ENCODE data around the gene CYP4F11.
"Not testable (repeated sequence)": the region's sequence is repeated elsewhere in the genome, so short reads cannot be mapped to it uniquely, and the experiment has no call there.

Gene CYP4F11

GRCh38 chr19:15926484-15926883, 7.8 kb downstream of the CYP4F11 start:
- no peak for DNase-seq (ENCODE audit: low read depth in 1 of 2, low spot score in 1 of 2)

GRCh38 chr19:15923702-15924101, 10.6 kb downstream of the CYP4F11 start:
- no peak for DNase-seq (ENCODE audit: low read depth in 1 of 2, low spot score in 1 of 2)

DNA sequence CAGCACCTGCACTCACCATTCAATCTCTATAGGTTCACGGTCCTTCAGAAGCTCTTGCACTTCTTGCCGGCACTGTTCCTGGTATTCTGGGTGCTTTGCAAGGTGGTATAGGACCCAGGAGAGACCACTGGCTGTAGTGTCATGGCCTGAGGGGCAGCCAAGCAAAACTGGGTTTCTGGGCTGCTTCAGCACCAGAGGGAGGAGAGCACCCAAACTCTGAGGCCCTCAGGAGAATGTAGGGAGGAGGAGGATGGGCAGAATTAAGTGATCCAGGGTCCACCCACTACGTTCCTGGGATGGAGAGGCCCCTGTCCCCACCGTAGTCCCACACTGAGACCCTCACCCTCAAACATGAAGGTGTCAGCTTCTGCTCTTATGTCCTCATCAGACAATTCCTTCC, 12.3 kb downstream of the CYP4F11 start:
- no peak for DNase-seq (ENCODE audit: low read depth in 1 of 2, low spot score in 1 of 2)

DNA sequence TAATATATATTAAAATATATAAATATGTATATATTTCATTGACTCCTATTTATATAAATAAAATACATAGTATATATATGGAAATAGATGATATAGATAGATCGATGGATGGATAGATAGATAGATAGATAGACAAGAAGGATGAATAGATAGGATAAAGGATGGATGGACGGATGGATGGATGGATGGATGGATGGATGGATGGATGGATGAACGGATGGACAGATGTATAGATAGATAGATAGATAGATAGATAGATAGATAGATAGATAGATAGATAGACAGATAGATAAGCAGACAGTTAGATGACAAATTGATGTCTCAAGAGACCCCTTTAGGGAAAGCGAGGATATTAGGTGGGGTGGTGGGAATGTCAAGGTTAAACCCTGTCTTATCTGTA, 15.1 kb downstream of the CYP4F11 start:
- DNase-seq (ENCODE audit: low read depth in 1 of 2, low spot score in 1 of 2): no peak

DNA sequence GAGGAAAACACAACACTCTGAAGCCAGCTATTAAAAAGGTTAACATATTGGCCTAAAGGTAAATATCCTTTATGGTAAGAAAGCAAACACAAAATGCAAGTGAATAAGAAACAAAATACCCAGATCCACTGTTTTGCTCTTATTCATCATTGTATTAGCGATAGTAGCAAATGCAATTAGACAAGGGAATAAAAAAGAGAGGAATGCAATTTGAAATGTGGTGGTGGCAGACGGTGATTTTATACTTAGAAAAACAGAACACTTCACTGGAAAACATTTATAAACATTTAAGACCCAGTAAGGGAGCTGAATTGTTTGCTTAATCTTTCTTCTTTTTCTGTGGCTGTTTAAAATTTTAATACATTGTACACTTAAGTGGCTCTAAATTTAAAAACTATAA, 19.2 kb downstream of the CYP4F11 start:
- no peak for DNase-seq (ENCODE audit: low read depth in 1 of 2, low spot score in 1 of 2)

DNA sequence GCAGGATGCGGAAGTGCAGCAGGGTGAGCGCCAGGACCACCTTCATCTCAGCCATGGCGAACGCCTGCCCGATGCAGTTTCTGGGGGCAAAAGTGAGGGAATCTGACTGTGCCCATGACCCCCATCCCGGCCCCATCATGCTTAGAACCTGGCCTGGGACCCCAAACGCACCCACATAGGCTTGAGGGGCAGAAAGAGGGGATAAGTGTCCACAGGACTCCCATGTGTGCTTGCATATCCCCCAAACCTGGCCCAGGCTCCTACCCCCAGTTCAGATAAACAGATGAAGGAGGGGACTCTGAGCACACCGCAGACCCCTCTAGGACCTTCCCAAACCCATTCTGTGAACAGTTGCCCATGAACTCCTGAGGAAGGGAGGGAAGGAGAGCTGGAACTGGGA, 20.5 kb downstream of the CYP4F11 start:
- no peak for DNase-seq (ENCODE audit: low read depth in 1 of 2, low spot score in 1 of 2)

GRCh38 chr19:15913384-15913783, 20.9 kb downstream of the CYP4F11 start:
- DNase-seq (ENCODE audit: low read depth in 1 of 2, low spot score in 1 of 2): no peak

- no peak for DNase-seq (ENCODE audit: low read depth in 1 of 2, low spot score in 1 of 2)
Measured at GRCh38 chr19:15911599-15912235, 22.6 kb downstream of the CYP4F11 start.

GRCh38 chr19:15905026-15905425, 29.3 kb downstream of the CYP4F11 start:
- DNase-seq (ENCODE audit: low read depth in 1 of 2, low spot score in 1 of 2): no peak

GRCh38 chr19:15902898-15903297, 31.4 kb downstream of the CYP4F11 start:
- not testable (repeated sequence) for DNase-seq (ENCODE audit: low read depth in 1 of 2, low spot score in 1 of 2)

DNA sequence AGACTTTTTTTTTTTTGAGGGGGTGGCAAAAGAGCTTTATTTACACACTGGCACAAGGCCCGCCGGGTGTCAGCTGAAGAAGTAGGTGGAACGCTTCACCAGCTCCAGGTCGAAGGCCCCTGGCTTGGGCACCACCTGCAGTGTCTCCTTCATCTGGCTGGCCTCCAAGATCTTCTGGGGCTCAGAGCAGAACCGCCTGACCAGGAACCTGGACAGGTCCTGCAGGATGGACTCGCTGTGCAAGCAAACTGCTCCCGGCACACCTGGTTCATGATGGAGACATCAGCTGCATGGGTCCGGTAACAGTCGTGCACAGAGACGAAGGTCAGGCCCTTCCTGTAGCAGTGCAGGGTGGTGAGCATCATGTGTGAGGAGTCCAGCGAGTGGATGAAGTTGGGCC, 32.1 kb downstream of the CYP4F11 start:
- DNase-seq (ENCODE audit: low read depth in 1 of 2, low spot score in 1 of 2): no peak

DNA sequence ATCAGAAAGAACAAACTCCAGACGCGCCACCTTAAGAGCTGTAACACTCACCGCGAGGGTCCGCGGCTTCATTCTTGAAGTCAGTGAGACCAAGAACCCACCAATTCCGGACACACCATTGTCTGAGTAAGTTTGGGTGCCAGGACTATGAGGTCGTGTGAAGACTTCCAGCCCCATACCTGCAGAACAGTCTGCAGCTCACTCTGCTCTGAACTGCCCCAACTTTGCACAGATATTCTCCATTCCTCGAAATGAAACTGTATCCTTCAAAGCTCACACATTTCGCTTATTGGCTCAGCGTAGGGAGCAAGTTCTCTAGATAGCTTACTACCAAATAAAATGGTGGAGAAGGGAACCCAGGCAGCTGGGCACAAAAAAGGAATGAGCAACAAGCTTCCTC, 33.8 kb downstream of the CYP4F11 start:
- DNase-seq (ENCODE audit: low read depth in 1 of 2, low spot score in 1 of 2): no peak

GRCh38 chr19:15900032-15900431, 34.3 kb downstream of the CYP4F11 start:
- DNase-seq (ENCODE audit: low read depth in 1 of 2, low spot score in 1 of 2): not testable (repeated sequence)

DNA sequence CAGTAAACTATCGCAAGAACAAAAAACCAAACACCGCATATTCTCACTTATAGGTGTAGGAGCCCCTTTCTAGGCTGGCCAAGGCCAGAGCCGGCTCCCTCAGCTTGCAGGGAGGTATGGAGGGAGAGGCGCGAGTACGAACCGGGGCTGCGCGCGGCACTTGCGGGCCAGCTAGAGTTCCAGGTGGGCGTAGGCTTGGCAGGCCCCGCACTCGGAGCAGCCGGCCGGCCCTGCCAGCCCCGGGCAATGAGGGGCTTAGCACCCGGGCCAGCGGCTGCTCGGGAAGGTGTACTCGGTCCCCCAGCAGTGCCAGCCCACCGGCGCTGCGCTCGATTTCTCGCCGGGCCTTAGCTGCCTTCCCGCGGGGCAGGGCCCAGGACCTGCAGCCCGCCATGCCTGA, 34.8 kb downstream of the CYP4F11 start:
- not testable (repeated sequence) for DNase-seq (ENCODE audit: low read depth in 1 of 2, low spot score in 1 of 2)

DNA sequence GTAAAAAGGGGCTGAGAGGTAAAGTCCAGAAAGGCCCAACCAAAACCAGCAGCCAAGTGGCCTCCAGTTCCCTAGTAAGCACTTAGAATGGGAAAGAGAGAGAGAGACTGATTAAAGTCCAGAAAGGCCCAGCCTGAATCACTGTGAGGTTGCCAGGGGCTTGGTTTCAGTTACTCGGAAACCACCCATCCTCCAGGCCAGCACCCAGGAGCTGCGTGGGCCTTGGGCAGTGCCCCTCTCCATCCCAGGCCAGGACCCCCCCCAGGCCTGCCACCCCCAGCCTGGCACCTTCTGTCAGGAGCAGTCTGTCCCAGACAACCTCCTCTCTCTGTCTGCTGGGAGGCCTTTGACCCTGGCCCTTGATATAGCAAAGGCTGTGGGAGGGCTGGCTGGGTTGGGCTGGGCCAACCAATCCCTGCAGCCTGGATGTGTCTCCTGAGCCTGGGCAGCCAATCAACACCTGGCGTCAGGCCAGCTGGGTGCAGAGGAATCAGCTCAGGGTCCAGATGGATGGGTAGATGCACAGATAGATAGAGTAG, 36.5 kb downstream of the CYP4F11 start, which contains the start of gene CYP4F2:
CYP4F2 (minus strand) TSS at position 337 of the 539 bp plus-strand sequence. CDS start 463 bp downstream, outside the sequence.
- DNase-seq (ENCODE audit: low read depth in 1 of 2, low spot score in 1 of 2): no peak

DNA sequence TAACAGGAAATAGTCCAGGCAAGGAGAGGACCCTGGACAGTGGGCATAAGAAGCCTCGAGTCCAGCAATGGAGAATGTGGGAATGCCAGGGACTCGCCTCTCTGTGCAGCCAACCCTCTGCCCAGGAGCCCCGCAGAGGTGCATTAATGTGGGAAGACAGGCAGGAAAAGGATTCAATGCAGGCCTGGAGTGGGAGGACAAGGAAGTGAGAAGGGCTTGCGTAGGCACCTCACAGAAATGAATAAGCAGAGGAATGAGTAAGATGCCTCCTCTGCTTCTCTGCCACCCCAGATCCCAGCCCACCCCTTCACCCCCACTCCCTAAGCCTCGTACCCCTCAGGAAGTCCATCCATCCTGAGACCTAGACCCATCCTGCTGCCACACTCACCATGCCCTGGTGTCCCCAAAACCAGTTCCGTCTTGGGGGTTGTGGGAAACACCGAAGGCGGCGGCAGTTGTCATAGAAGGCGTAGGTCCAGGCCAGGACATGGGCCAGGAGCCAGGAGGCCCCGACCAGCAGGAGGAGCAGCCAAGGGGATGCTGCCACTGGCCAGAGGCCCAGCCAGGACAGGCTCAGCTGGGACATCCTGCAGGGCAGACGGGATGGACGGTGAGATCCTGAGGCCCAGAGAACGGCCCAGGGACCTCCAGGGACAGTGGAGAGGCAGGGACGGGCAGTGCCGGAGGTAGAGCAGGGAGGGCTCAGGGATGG, 37.1 kb downstream of the CYP4F11 start:
- no peak for DNase-seq (ENCODE audit: low read depth in 1 of 2, low spot score in 1 of 2)

GRCh38 chr19:15895876-15896430, 38.4 kb downstream of the CYP4F11 start:
- DNase-seq (ENCODE audit: low read depth in 1 of 2, low spot score in 1 of 2): no peak

DNA sequence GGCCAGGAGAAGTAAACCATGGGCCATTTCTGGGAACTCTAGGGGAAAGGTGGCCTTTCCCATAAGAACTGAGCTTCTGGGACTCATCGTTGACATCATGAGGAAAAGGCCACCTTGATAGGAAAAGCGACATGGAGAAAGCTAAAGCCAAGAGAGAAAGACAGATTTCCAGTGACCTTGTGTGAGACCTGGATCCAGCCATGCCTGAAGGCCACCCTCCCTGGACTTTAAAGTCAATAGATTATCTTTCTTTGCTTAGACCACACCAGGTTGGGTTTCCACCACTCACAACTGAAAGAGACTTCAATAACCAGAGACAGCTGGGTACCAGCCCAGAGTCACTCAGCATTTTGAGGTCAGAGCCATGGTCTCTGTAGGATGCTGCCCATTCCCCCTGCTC, 40.0 kb downstream of the CYP4F11 start:
- DNase-seq (ENCODE audit: low read depth in 1 of 2, low spot score in 1 of 2): no peak

GRCh38 chr19:15893477-15893876, 40.9 kb downstream of the CYP4F11 start:
- DNase-seq (ENCODE audit: low read depth in 1 of 2, low spot score in 1 of 2): no peak

GRCh38 chr19:15892012-15892411, 42.3 kb downstream of the CYP4F11 start:
- DNase-seq (ENCODE audit: low read depth in 1 of 2, low spot score in 1 of 2): no peak

DNA sequence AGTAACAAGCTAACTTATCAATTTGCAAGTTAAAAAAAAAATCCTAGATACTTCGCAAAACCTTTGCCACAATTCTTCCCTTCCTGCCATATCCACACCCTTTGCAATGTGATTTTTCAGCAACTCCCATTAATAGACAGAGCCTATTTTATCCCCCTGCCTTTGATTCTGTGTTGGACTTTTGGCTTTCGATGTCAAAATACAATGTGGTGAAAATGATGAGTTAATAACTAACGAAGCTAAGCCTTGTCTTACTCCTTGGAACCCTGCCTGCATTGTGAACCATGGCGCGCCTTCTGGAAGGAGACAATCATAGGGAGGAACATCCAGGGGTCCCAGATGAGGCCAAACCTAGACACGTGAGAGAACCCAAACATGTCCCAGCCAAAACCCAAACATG, 42.9 kb downstream of the CYP4F11 start:
- no peak for DNase-seq (ENCODE audit: low read depth in 1 of 2, low spot score in 1 of 2)

DNA sequence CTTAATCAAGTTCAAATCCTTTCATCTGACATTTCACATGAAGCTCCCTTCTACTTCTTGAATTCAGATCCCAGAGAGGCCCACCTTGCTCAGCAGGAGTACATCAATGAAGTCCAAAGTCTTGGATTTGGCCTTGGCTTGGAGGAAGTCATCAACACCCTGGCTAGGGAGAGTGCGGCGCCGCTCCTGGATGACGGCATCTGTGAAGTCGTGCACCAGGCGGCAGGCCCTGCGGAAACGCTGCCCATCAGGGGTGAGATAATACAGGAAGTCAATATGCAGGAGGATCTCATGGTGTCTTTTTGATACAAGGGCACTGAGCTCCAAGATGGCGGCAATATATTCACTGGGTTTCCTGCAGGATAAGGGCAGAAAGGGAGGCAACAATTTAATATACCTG, 45.0 kb downstream of the CYP4F11 start:
- not testable (repeated sequence) for DNase-seq (ENCODE audit: low read depth in 1 of 2, low spot score in 1 of 2)

Measured in stimulated activated CD4-positive, alpha-beta T cell treated with anti-CD3 and anti-CD28 coated beads, Interleukin-15, amount 100 ng/mL, for 1 hour (primary cell).